ENCODE results near the gene C12orf76. TPM values are rescaled to one million over a fixed set of nuclear protein-coding genes. Genes with fewer than 3 reads are reported as not detected.
"Not testable (repeated sequence)": the region's sequence is repeated elsewhere in the genome, so short reads cannot be mapped to it uniquely, and the experiment has no call there.

Gene C12orf76
- total and polyA plus RNA-seq, 2 donors (not counting 1 experiment from before 2014, with no cell fraction given): 21.5 to 28.5 TPM

- intact Hi-C loops (cut with micrococcal nuclease): no loop called here
- H2AFZ ChIP-seq (ENCODE audit: insufficient read depth, low read depth, low read length, poor library complexity, severe bottlenecking): no peak overlapping the region
- no peak for ATAC-seq (ENCODE audit: low read depth)
Measured at GRCh38 chr12:110068654-110069053, 20.3 kb upstream of the C12orf76 start.

GRCh38 chr12:110068115-110068514 is 19.8 kb upstream of the C12orf76 start:
- H3K27ac ChIP-seq (ENCODE audit: low read length in 2 of 2); H3K4me2 ChIP-seq (replicated peaks; ENCODE audit: low read depth, low read length, poor library complexity, severe bottlenecking); H3K4me3 ChIP-seq (ENCODE audit: control extremely low read depth in 1 of 5, extremely low read depth in 1 of 5, insufficient read depth in 1 of 5, low read depth in 2 of 5, low read length in 4 of 5); H2AFZ ChIP-seq (ENCODE audit: insufficient read depth, low read depth, low read length, poor library complexity, severe bottlenecking); H3K27me3 ChIP-seq (replicated peaks in 1 of 4; ENCODE audit: control extremely low read depth in 1 of 4, control insufficient read depth in 3 of 4, insufficient read depth in 4 of 4, low read length in 3 of 4); H3K79me2 ChIP-seq (ENCODE audit: control insufficient read depth, insufficient read depth, low read length); H3K9me3 ChIP-seq (ENCODE audit: control extremely low read depth in 1 of 3, control insufficient read depth in 2 of 3, insufficient read depth in 1 of 3, low read length in 2 of 3); ATAC-seq (ENCODE audit: low read depth); H3K4me3 Mint-ChIP-seq; H4K20me1 ChIP-seq (ENCODE audit: control insufficient read depth, insufficient read depth, low read length, poor library complexity, severe bottlenecking); H3K9ac ChIP-seq (ENCODE audit: low read length); DNase-seq; H3K36me3 ChIP-seq (replicated peaks in 1 of 2; ENCODE audit: control extremely low read depth in 1 of 2, control insufficient read depth in 1 of 2, extremely low read depth in 1 of 2, insufficient read depth in 2 of 2, low read length in 1 of 2); POLR2A ChIA-PET; H3K27ac Mint-ChIP-seq; H3K27me3 Mint-ChIP-seq; intact Hi-C loops (cut with micrococcal nuclease); CTCF ChIA-PET; H3K4me1 Mint-ChIP-seq; H3K4me1 ChIP-seq (ENCODE audit: control insufficient read depth in 2 of 2, insufficient read depth in 2 of 2, low read length in 2 of 2); H3K9me3 Mint-ChIP-seq (ENCODE audit: insufficient read depth): not testable (repeated sequence)
- WGBS (ENCODE audit: insufficient coverage): 100% methylated on average over 1 of the region's 9 CpGs

More at GRCh38 chr12:110068654-110069053, 20.3 kb upstream of the C12orf76 start:
- Histone ChIP-seq H3K36me3 (replicated peaks in 1 of 2; ENCODE audit: control extremely low read depth in 1 of 2, control insufficient read depth in 1 of 2, extremely low read depth in 1 of 2, insufficient read depth in 2 of 2, low read length in 1 of 2) (no peaks in the 10 kb centered on the region), H3K4me2 (replicated peaks; ENCODE audit: low read depth, low read length, poor library complexity, severe bottlenecking) (no peak overlapping the region), H3K4me1 (ENCODE audit: control insufficient read depth in 2 of 2, insufficient read depth in 2 of 2, low read length in 2 of 2) (peaks cover 8 to 10% of the 10 kb centered on the region in 2 donors), H3K79me2 (ENCODE audit: control insufficient read depth, insufficient read depth, low read length) (no peaks in the 10 kb centered on the region), H3K9me3 (ENCODE audit: control extremely low read depth in 1 of 3, control insufficient read depth in 2 of 3, insufficient read depth in 1 of 3, low read length in 2 of 3) (no peaks in the 10 kb centered on the region), H3K4me3 (ENCODE audit: control extremely low read depth in 1 of 5, extremely low read depth in 1 of 5, insufficient read depth in 1 of 5, low read depth in 2 of 5, low read length in 4 of 5) (no peak overlapping the region), H4K20me1 (ENCODE audit: control insufficient read depth, insufficient read depth, low read length, poor library complexity, severe bottlenecking) (no peaks in the 10 kb centered on the region), H3K9ac (ENCODE audit: low read length) (no peak overlapping the region), H3K27me3 (replicated peaks in 1 of 4; ENCODE audit: control extremely low read depth in 1 of 4, control insufficient read depth in 3 of 4, insufficient read depth in 4 of 4, low read length in 3 of 4) (no peaks in the 10 kb centered on the region), H3K27ac (ENCODE audit: low read length in 2 of 2) (no peak overlapping the region)
- Mint-ChIP-seq H3K4me3 (no peak overlapping the region), H3K27ac (no peak overlapping the region), H3K4me1 (peaks cover 10% of the 10 kb centered on the region), H3K9me3 (ENCODE audit: insufficient read depth) (no peaks in the 10 kb centered on the region), H3K27me3 (no peaks in the 10 kb centered on the region)
- DNase-seq: no peak
- WGBS (ENCODE audit: insufficient coverage): no CpG with 5 or more reads among the region's 2 CpGs
- CTCF ChIA-PET: no interaction called here
- no peak for TF ChIP-seq EZH2 (IDR thresholded peaks at IDR 0.05; ENCODE audit: borderline replicate concordance, insufficient read depth, low read depth, low read length, poor library complexity, severe bottlenecking)
- no peak for TF ChIP-seq CTCF (IDR thresholded peaks at IDR 0.05)
- POLR2A ChIA-PET: no interaction called here

All from B cell (primary cell).